Adrenal gland (tissue), 5 donors: ENCODE data around the gene SYNRG.

Experiments used
- CTCF ChIP-seq, 6 experiments: fragments of 450-650 bp in 4 of 6; fragments of 200-600 bp in 2 of 6; sonication (generic) in 1 of 6; IDR thresholded peaks; 1 replicate in 5 of 6; 2 replicates in 1 of 6; pipeline versions ENCODE4 v1.5.1 to v1.8.0; 2016 to 2021; ENCODE audit warnings: antibody characterized with exemption in 6 of 6, mild to moderate bottlenecking in 2 of 6, moderate library complexity in 1 of 6
- POLR2A ChIP-seq, 2 donors: fragments of 450-650 bp; IDR thresholded peaks; one replicate each; pipeline ENCODE4 v1.6.1; 2017; ENCODE audit warnings: antibody characterized with exemption in 2 of 2, mild to moderate bottlenecking in 2 of 2, moderate library complexity in 1 of 2
- donor health status: DM: no; HTN: no; CAD: no.

- TF ChIP-seq CTCF (IDR thresholded peaks at IDR 0.05) (no peak), POLR2A (IDR thresholded peaks at IDR 0.05) (no peak)
These were observed 11.1 kb downstream of the SYNRG start for GRCh38 chr17:37598145-37598544.
